Neural cell (in vitro differentiated cells): ENCODE data around the gene OR8B2. TPM values are rescaled to one million over a fixed set of nuclear protein-coding genes. Genes with fewer than 3 reads are reported as not detected.

ENCODE experiments used
- H2AFZ ChIP-seq: fragments of 200-600, 300-800 bp; sonication (generic), shearing (Covaris generic); 2 replicates; pipeline ENCODE4 v1.6.0; 2014; ENCODE audit warnings: low read depth, mild to moderate bottlenecking, antibody characterized with exemption, low read length, moderate library complexity
- H3F3A ChIP-seq: fragments of 200-600 bp; shearing (Covaris generic); 2 replicates; pipeline ENCODE4 v1.6.1; 2016; ENCODE audit warnings: mild to moderate bottlenecking, moderate library complexity, mixed read lengths, antibody characterized with exemption, low read length; ENCODE audit not compliant: insufficient read depth, poor library complexity, severe bottlenecking
- H3K27ac ChIP-seq: fragments of 200-600, 300-800 bp; sonication (generic), shearing (Covaris generic); 2 replicates; pipeline ENCODE4 v1.5.1; 2014; ENCODE audit warnings: mild to moderate bottlenecking, low read length, moderate library complexity
- H3K27me3 ChIP-seq: fragments of 300-800, 200-600 bp; sonication (generic), shearing (Covaris generic); 2 replicates; pipeline ENCODE4 v1.6.0; 2014; ENCODE audit warnings: mild to moderate bottlenecking, low read depth, low read length, moderate library complexity; ENCODE audit not compliant: insufficient read depth
- H3K36me3 ChIP-seq: fragments of 300-800, 200-600 bp; sonication (generic), shearing (Covaris generic); 2 replicates; pipeline ENCODE4 v1.5.1; 2014; ENCODE audit warnings: mild to moderate bottlenecking, antibody characterized with exemption, low read length, moderate library complexity; ENCODE audit not compliant: insufficient read depth
- H3K4me2 ChIP-seq: fragments of 300-800, 200-600 bp; sonication (generic), shearing (Covaris generic); 2 replicates; pipeline ENCODE4 v1.6.0; 2014; ENCODE audit warnings: mild to moderate bottlenecking, low read length
- H3K4me3 ChIP-seq: fragments of 300-800, 200-600 bp; sonication (generic), shearing (Covaris generic); 2 replicates; pipeline ENCODE4 v1.5.1; 2014; ENCODE audit warnings: mild to moderate bottlenecking, low read length, moderate library complexity
- H3K79me2 ChIP-seq: fragments of 200-600 bp; shearing (Covaris generic); replicated peaks from 2 replicates; pipeline ENCODE4 v1.6.0; 2014; ENCODE audit warnings: mild to moderate bottlenecking, low read length, moderate library complexity; ENCODE audit not compliant: insufficient read depth
- H3K9ac ChIP-seq: fragments of 300-800, 200-600 bp; sonication (generic), shearing (Covaris generic); 2 replicates; pipeline ENCODE4 v1.6.1; 2016; ENCODE audit warnings: mild to moderate bottlenecking, low read length, mixed read lengths
- H3K9me2 ChIP-seq: fragments of 200-600 bp; shearing (Covaris generic); 2 replicates; pipeline ENCODE4 v1.6.1; 2016; ENCODE audit warnings: mild to moderate bottlenecking, low read length, mixed read lengths; ENCODE audit not compliant: insufficient read depth
- H3K9me3 ChIP-seq: fragments of 200-600, 300-800 bp; sonication (generic), shearing (Covaris generic); 2 replicates; pipeline ENCODE4 v1.6.1; 2016; ENCODE audit warnings: mild to moderate bottlenecking, mixed run types, low read length, moderate library complexity, mixed read lengths
- H4K20me1 ChIP-seq: fragments of 200-600 bp; shearing (Covaris generic); 2 replicates; pipeline ENCODE4 v1.6.1; 2016; ENCODE audit warnings: mild to moderate bottlenecking, mixed run types; ENCODE audit not compliant: insufficient read depth
- EP300 ChIP-seq: fragments of 450-650 bp; conservative IDR thresholded peaks from 2 replicates; pipeline ENCODE4 v1.6.1; 2014; ENCODE audit warnings: antibody characterized with exemption, mild to moderate bottlenecking, moderate library complexity; ENCODE audit not compliant: poor library complexity, severe bottlenecking
- EZH2 ChIP-seq: fragments of 200-600, 300-800 bp; shearing (Covaris generic), sonication (generic); IDR thresholded peaks from 2 replicates; pipeline ENCODE4 v1.6.1; 2014; ENCODE audit warnings: antibody characterized with exemption, low read length, borderline replicate concordance, mild to moderate bottlenecking; ENCODE audit not compliant: insufficient read depth, poor library complexity, severe bottlenecking
- MXI1 ChIP-seq: fragments of 450-650 bp; conservative IDR thresholded peaks from 2 replicates; pipeline ENCODE4 v1.6.1; 2014; ENCODE audit warnings: antibody characterized with exemption, mild to moderate bottlenecking; ENCODE audit not compliant: poor library complexity, severe bottlenecking
- POLR2AphosphoS5 ChIP-seq: IDR thresholded peaks from 2 replicates; pipeline ENCODE4 v1.6.1; 2012
- RAD21 ChIP-seq: fragments of 450-650 bp; conservative IDR thresholded peaks from 2 replicates; pipeline ENCODE4 v1.6.1; 2014; ENCODE audit warnings: antibody characterized with exemption, mild to moderate bottlenecking, moderate library complexity
- SMC3 ChIP-seq: fragments of 450-650 bp; conservative IDR thresholded peaks from 2 replicates; pipeline ENCODE4 v1.6.1; 2014; ENCODE audit warnings: antibody characterized with exemption, mild to moderate bottlenecking, moderate library complexity; ENCODE audit not compliant: poor library complexity
- TAF1 ChIP-seq: IDR thresholded peaks from 2 replicates; pipeline ENCODE4 v1.6.1; 2012; ENCODE audit warnings: low read depth
- polyA plus RNA-seq: library from polyadenylated mRNA; depleted of rRNA; stranded (reverse); fragments of >200 nt; gene quantifications from 2 replicates; pipeline ENCODE4 v1.2.3, GENCODE V29; 2014
- TF ChIP-seq, protein P1 (sequence below): fragments of 450-650 bp; IDR thresholded peaks from 2 replicates; pipeline ENCODE4 v1.5.1; 2014; ENCODE audit warnings: antibody characterized with exemption, mild to moderate bottlenecking, moderate library complexity; ENCODE audit not compliant: poor library complexity, severe bottlenecking
- TF ChIP-seq, protein P2 (sequence below): IDR thresholded peaks from 2 replicates; pipeline ENCODE4 v1.6.1; 2012; ENCODE audit warnings: borderline replicate concordance

Gene OR8B2
- polyA plus RNA-seq, 1 donor from 2014 or later: not detected

DNA sequence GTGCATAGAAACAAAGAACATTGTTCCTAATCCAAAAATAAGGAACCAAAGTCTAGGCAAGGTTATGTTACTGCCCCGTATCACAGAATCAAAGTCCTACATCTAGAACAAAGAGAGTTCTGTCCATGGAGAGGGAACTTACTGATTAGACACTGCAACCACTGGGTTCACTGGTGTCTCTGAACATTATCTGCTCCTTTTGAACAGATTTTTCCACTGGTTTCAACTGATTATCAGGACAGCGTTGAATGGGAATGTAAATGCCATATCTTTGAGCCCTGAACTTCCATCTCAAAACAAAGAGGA, 44.2 kb downstream of the OR8B2 start:
- Histone ChIP-seq H3K9me3 (no peaks in the 10 kb centered on the region), H3K9ac (no peak overlapping the region)

DNA sequence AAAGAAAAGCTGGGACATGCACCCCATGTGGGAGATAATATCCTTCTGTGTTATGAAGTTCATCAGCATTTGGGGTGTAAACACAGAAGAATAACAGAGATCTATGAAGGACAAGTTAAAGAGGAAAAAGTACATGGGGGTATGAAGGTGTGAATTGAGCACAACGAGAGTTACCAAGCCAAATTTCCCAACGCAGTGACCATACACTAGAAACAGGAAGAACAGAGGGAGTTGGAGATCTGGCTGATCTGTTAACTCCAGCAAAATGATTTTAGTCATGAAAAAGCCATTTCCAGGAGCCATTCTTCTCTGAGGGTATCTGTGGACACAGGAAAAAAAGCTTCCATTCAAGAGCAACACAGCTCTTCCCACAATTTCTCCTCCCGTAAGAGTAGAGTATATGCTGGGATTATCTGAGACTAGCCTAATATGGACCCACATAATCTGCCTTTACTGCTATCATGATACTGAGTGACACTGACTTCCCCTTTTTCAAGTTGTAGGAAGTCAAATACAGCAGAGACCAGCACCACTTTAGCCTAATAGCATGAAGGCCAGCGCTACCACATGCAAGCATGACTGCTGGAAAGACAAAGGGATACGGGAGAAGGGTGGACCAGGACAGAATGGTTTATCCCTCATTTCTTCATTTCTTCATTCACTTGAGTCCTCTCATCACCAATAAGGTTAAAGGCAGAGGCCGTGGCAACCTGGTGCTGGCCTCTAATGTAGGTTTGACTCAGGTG, 44.7 kb downstream of the OR8B2 start:
- Histone ChIP-seq H3F3A (no peaks in the 10 kb centered on the region), H3K27me3 (no peaks in the 10 kb centered on the region), H3K4me2 (no peak overlapping the region), H3K9me2 (no peaks in the 10 kb centered on the region), H2AFZ (no peak overlapping the region), H3K9me3 (no peaks in the 10 kb centered on the region), H4K20me1 (no peaks in the 10 kb centered on the region), H3K4me3 (no peak overlapping the region), H3K79me2 (no peaks in the 10 kb centered on the region), H3K9ac (no peak overlapping the region), H3K27ac (no peak overlapping the region), H3K36me3 (no peaks in the 10 kb centered on the region)
- no peak for TF ChIP-seq EP300
- TF ChIP-seq SMC3: no peak
- TF ChIP-seq RAD21: no peak
- no peak for TF ChIP-seq MXI1
- TF ChIP-seq, protein P1, sequence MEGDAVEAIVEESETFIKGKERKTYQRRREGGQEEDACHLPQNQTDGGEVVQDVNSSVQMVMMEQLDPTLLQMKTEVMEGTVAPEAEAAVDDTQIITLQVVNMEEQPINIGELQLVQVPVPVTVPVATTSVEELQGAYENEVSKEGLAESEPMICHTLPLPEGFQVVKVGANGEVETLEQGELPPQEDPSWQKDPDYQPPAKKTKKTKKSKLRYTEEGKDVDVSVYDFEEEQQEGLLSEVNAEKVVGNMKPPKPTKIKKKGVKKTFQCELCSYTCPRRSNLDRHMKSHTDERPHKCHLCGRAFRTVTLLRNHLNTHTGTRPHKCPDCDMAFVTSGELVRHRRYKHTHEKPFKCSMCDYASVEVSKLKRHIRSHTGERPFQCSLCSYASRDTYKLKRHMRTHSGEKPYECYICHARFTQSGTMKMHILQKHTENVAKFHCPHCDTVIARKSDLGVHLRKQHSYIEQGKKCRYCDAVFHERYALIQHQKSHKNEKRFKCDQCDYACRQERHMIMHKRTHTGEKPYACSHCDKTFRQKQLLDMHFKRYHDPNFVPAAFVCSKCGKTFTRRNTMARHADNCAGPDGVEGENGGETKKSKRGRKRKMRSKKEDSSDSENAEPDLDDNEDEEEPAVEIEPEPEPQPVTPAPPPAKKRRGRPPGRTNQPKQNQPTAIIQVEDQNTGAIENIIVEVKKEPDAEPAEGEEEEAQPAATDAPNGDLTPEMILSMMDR: no peak
- TF ChIP-seq TAF1: no peak
- TF ChIP-seq, protein P2, sequence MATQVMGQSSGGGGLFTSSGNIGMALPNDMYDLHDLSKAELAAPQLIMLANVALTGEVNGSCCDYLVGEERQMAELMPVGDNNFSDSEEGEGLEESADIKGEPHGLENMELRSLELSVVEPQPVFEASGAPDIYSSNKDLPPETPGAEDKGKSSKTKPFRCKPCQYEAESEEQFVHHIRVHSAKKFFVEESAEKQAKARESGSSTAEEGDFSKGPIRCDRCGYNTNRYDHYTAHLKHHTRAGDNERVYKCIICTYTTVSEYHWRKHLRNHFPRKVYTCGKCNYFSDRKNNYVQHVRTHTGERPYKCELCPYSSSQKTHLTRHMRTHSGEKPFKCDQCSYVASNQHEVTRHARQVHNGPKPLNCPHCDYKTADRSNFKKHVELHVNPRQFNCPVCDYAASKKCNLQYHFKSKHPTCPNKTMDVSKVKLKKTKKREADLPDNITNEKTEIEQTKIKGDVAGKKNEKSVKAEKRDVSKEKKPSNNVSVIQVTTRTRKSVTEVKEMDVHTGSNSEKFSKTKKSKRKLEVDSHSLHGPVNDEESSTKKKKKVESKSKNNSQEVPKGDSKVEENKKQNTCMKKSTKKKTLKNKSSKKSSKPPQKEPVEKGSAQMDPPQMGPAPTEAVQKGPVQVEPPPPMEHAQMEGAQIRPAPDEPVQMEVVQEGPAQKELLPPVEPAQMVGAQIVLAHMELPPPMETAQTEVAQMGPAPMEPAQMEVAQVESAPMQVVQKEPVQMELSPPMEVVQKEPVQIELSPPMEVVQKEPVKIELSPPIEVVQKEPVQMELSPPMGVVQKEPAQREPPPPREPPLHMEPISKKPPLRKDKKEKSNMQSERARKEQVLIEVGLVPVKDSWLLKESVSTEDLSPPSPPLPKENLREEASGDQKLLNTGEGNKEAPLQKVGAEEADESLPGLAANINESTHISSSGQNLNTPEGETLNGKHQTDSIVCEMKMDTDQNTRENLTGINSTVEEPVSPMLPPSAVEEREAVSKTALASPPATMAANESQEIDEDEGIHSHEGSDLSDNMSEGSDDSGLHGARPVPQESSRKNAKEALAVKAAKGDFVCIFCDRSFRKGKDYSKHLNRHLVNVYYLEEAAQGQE: no peak
- no peak for TF ChIP-seq EZH2
- no peak for TF ChIP-seq POLR2AphosphoS5

More for the DNA sequence above, 44.2 kb downstream of the OR8B2 start:
- Histone ChIP-seq H4K20me1 (no peaks in the 10 kb centered on the region), H3K9me2 (no peaks in the 10 kb centered on the region), H3K36me3 (no peaks in the 10 kb centered on the region), H3K4me3 (no peak overlapping the region), H3F3A (no peaks in the 10 kb centered on the region), H3K79me2 (no peaks in the 10 kb centered on the region), H3K27ac (no peak overlapping the region), H2AFZ (no peak overlapping the region), H3K27me3 (no peaks in the 10 kb centered on the region), H3K4me2 (no peak overlapping the region)
- no peak for TF ChIP-seq RAD21
- no peak for TF ChIP-seq MXI1
- no peak for TF ChIP-seq TAF1
- TF ChIP-seq EZH2: no peak
- no peak for TF ChIP-seq EP300
- TF ChIP-seq, protein P2: no peak
- TF ChIP-seq SMC3: no peak
- no peak for TF ChIP-seq POLR2AphosphoS5
